C4-2B (cell line): ENCODE results near the gene TLL2.
"Not testable (repeated sequence)": the region's sequence is repeated elsewhere in the genome, so short reads cannot be mapped to it uniquely, and the experiment has no call there.

Source experiments
- H3K27ac ChIP-seq: fragments of 450-650 bp; 2 replicates; pipeline ENCODE4 v1.5.1; 2017
- CTCF ChIP-seq: fragments of 450-650 bp; conservative IDR thresholded peaks from 2 replicates; pipeline ENCODE4 v1.5.1; 2017; ENCODE audit warnings: mild to moderate bottlenecking
- ZFX ChIP-seq: fragments of 450-650 bp; IDR thresholded peaks from 2 replicates; pipeline ENCODE4 v1.6.1; 2017

Gene TLL2

GRCh38 chr10:96513698-96514561 lies at the start of gene TLL2:
TSS of gene TLL2 (minus strand) at chr10:96513926. CDS start at chr10:96513685, 241 bp downstream.
- H3K27ac ChIP-seq: peak within 1 kb of the TSS; percentile 66
- peak; percentile 84 for TF ChIP-seq CTCF
- no peak for TF ChIP-seq ZFX

- no peak for TF ChIP-seq ZFX
- TF ChIP-seq CTCF: no peak
- no peak overlapping the region for H3K27ac ChIP-seq
Measured at GRCh38 chr10:96560966-96561887, 47.5 kb upstream of the TLL2 start.

- no peak overlapping the region for H3K27ac ChIP-seq
- TF ChIP-seq CTCF: no peak
- no peak for TF ChIP-seq ZFX
Measured at GRCh38 chr10:96560489-96560888, 46.8 kb upstream of the TLL2 start.

DNA sequence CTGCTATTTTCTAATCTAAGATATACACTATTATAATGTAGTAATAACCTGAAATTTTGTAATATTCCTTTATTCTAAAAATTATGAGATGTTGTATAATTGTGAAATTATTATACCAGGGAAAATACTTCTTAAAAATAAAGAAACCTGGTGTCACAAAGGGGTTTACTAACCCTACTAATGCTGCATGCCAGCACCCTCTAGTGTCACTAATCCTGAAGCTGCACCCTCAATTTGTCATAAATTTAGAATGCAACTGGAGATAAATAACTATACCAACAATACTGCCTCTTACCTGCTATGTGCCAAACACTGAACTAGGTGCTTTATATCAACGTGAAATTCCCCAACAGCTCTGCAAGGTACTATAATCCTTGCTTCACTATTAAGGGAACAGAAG lies 42.3 kb upstream of the TLL2 start:
- TF ChIP-seq CTCF: peak; percentile 72
- TF ChIP-seq ZFX: no peak
- H3K27ac ChIP-seq: no peak overlapping the region

- no peak overlapping the region for H3K27ac ChIP-seq
- TF ChIP-seq ZFX (no peak), CTCF (no peak)
Measured at GRCh38 chr10:96555330-96555729, 41.6 kb upstream of the TLL2 start.

DNA sequence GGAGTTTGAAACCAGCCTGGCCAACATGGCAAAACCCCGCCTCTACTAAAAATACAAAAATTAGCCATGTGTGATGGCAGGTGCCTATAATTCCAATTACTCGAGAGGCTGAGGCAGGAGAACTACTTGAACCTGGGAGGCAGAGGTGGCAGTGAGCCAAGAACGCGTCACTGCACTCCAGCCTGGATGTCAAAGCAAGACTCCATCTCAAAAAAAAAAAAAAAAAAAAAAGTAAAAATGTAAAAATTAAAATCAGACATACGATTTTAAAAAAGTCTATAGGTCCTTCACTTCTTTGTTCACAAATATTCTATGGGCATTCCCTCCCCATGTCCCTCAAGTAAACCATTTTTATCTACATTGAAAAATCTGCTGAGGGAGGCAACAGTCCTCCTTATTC lies 34.9 kb upstream of the TLL2 start:
- no peak for TF ChIP-seq CTCF
- no peak for TF ChIP-seq ZFX
- H3K27ac ChIP-seq: no peak overlapping the region

- H3K27ac ChIP-seq: not testable (repeated sequence)
Measured at GRCh38 chr10:96545558-96545957, 31.8 kb upstream of the TLL2 start.
